ENCODE results near the gene SSUH2.
"Not testable (repeated sequence)": the region's sequence is repeated elsewhere in the genome, so short reads cannot be mapped to it uniquely, and the experiment has no call there.

SSUH2 gene

DNA sequence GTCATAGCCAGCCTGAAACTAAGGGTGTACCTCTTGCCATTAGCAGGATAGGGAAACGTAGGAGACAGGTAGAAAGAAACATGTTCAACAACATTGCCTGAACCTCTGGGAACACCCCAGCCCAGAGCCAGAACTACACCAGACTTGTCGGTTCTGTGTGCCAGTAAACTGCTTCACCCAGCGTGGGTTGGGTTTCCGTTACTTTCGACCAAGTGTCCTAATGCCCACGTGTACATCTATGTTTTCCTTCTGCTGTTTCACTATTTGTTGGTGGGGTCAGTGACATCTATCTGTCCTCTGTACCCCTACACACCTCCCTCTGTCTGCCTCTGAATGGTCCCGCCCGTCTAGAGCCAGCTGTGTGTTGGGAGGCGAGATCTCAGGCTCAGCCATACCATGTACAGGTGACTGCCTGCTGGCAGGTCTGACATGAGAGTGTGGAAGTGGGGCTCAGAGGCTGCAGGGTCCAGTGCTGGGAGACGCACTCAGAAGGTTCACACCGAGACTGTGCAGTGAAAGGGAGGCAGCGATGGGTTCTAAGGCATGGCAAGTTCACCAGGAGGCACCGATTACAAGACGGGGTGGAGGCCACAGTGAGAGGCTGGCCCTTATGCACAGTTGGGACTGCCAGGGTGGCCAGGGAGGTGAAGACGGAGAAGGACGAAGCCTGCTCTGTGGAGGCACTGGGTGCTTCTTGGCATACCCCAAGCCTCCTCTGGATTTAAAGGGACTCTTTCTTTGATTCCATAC, 36.4 kb downstream of the SSUH2 start:
- DNase-seq: no peak

- no peak for DNase-seq
These were observed 37.2 kb downstream of the SSUH2 start for GRCh38 chr3:8607234-8608040.

DNA sequence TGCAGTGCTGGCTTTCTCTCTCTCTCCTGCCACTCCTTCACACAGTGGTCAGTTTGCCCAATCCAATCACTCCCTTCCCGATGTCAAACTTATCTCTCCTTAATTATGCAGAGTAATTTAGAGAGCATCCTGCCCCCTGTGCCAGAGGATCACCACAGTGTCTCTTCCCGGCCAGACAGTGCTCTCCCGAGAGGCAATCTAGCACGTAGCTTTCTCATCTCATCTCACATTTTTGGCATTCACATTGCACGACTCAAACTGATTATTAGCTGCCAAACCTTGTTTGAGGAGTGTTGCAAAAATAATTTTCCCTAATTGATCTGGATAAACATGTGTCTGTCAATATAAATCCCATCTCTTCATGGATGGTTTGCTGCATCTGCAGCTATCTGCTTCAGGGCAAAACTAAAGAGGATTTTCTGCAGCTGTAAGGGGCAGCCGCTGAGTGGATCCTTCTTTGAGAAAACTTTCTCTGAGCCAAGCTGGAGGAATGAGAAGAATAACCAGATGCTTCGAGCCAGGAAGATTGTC, 37.8 kb downstream of the SSUH2 start:
- DNase-seq: no peak

DNA sequence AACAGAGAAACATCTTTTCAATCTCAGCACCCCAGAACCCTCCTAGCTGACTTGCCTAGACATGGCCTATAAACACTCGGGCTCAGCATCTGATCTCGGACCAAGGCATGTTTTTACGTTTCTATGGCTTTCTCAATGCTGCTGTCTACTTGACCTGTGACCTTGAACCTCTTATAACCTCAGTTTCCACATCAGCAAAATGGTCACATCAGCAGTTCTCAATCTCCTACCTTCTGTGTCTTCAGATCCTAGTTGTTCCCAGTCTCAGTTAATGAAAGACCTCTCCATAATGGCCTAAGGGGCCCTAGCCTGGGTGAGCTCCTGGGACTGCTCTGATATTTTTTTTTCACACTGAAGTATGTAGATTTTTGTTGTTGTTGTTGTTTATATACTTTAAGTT, 39.6 kb downstream of the SSUH2 start:
- DNase-seq: no peak

GRCh38 chr3:8604006-8604405, 40.6 kb downstream of the SSUH2 start:
- no peak for DNase-seq

DNA sequence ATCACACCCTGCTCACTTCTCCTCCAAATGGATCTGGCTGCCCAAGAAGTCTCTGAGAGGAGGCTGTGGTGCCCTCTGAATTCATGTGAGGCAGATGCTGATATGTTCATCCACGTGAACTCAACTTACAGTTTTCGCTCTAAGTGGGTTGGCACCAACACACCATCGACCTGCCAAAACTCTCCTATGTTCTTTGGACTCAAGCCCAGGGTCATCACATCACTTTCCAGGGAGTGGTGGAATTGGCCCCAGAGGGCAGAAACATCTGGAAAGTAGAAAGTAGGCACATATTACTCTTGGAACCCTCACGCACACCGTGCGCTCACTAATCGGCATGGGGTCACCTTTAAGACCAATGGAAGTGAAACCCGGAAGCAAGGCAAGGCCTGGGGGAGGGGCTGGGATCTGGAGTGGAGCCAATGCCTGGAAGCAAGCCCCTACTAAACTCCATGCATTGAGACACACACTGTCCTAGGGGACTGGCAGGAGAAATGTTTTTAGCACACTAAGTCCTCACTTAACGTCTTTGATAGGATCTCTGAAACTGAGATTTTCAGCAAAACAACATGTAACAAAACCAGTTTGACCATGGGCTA, 41.4 kb downstream of the SSUH2 start:
- no peak for DNase-seq

DNA sequence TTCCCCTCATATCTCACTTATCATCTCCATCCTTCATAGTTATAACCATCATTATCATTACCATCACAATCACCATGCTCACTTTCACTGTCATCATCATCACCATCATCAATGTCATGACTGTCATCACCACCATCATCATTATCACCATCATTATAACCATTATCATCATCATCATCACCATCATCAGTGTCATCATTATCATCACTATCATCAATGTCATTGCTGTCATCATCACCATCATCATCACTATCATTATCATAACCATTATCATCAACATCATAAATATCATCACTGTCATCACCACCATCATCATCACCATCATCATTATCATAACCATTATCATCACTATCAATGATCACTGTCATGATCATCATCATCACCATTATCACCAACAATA, 44.1 kb downstream of the SSUH2 start:
- no peak for DNase-seq

DNA sequence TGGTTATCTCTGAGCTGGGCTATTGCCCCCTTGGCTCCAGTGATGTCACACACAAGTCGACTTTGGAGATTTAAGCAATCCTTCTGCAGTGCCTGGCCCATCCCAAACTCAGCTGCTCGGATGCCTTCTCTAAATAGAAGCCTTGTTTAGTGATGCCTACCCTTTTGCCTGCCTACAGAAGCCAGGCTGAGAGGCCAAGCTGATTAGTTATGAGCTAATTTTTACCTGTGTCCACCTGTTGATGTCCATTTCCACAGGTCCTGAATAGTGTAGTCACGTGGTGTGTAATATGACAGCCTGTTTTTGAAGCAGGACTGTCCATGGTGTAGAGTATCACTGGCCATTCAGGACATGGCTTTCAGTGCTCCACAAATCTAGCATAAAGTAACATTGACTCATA, 45.5 kb downstream of the SSUH2 start:
- no peak for DNase-seq

- DNase-seq: no peak
These were observed 47.3 kb downstream of the SSUH2 start for GRCh38 chr3:8597219-8597853.

- DNase-seq: no peak
These were observed 48.0 kb downstream of the SSUH2 start for GRCh38 chr3:8596321-8597218.

DNA sequence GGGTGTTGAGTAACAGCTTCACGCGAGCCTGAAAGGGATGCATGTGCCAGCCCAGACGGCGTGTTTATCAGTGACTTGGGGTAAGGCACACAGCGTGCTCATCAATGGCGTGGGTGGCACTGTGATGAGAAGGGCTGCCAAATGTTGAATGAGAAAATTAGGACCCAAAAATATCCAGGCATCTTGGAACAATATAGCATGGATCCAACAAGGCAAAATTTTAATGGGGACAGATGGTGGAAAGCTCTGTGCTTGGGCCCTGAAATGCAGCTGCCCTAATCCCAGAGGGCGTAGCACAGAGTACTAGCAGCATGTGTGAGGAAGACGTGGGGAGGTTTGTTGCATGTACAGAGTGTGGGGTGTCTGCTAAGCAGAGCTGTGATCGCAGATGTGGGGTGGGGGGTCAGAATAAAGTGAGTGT, 48.9 kb downstream of the SSUH2 start:
- DNase-seq: no peak

DNA sequence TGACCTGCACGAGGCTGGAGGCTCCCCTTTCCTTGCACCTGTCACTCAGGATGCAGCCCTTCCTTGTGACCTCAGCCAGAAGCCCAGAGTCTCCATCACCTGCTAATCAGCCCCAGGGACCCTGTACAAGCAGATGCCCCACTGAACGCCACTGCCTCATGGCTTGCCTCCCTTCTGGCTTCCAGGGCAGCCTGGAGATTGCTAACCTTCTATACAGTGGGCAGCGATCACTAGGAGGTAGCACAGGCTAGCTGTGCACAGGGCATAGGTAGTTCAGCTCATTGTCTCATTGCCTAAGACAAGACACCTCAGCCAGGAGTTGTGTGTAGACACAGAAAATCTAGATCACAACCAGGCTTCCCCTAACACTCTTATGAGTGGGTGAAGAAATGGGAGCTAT, 49.3 kb downstream of the SSUH2 start:
- no peak for DNase-seq

DNA sequence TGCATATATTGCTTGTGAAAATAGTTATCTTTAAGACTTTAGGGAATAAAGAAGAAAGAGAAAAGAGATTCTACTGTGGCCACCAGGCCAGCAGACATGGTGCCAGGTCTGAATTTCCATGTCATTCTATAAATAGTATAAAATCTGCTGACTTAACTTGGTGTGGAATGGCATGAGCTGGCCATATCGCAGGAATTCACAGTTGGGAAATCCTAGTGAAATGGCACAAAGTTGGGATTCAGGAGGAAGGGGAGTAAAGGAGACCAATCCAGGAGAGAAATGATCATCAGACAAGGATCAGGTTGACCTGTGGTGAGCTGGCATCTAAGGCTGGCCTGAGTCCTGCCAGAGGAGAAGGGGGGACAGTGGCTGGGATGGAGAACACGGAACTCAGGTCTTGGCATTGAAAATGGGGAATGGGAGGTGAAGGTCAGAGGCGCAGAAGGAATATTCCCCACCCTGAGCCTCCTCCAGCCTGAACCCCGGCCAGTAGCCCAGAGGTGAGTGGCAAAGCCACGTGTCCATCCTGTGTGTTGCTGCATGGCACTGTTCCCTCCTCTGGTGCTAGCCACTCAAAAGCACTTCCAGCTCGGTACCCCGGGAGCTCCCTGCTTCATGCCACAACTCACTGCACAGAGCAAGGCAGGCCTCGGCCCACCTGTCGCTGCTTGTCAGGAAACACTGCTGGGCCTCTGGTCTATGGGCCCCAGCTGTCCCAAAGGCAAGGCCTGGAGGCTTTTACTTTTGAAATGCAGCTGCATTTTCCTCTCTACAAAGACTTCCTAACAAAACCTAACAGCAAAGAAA, 51.4 kb downstream of the SSUH2 start:
- no peak for DNase-seq

- no peak for DNase-seq
These were observed 54.6 kb downstream of the SSUH2 start for GRCh38 chr3:8589880-8590556.

GRCh38 chr3:8584661-8585060, 59.9 kb downstream of the SSUH2 start:
- no peak for DNase-seq

DNA sequence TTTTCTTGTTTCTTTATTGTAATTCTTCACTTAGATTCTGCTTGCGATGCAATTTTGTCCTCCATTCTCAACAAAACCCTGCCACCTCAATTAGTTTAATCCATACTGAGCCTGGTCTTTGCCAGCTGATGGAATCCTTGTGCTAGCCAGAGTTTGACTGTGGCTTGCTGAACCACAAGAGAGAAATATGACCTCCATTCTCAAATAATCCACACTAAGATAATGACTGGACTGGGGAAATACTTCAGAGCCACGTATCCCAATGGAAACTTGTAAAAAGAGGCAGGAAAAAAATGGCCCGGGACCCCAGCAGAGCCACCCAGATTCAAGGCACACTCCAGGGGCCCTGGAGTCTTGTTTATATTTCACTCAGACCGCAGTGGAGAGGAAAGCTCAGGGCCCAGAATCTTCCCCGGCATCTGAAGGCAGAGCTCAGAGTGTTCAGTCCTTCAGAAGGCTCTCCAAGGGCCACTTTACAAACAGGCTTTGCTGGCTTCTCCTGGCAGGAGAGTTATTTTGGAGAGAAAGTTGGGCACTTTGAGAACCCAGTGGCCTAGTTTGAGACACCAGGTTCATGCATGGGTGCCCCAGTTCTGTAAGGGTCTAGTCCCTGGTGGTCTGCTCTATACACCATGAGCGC, 62.7 kb downstream of the SSUH2 start:
- DNase-seq: no peak

GRCh38 chr3:8581373-8581772, 63.2 kb downstream of the SSUH2 start:
- no peak for DNase-seq

DNA sequence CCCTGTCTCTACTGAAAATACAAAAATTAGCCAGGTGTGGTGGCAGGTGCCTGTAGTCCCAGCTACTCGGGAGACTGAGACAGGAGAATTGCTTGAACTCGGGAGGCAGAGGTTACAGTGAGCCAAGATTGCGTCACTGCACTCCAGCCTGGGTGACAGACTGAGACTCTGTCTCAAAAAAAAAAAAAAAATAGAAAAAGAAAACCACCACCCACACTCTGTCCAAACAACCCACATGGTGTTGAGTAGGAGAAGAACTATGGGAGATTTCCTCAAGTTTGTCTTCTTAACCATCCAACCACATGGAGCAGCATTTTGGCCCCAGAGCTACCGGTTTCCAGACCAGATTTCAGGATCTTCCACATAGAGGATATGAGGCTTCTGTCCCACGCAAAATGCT, 64.2 kb downstream of the SSUH2 start:
- not testable (repeated sequence) for DNase-seq

- no peak for DNase-seq
These were observed 64.7 kb downstream of the SSUH2 start for GRCh38 chr3:8579943-8580342.

DNA sequence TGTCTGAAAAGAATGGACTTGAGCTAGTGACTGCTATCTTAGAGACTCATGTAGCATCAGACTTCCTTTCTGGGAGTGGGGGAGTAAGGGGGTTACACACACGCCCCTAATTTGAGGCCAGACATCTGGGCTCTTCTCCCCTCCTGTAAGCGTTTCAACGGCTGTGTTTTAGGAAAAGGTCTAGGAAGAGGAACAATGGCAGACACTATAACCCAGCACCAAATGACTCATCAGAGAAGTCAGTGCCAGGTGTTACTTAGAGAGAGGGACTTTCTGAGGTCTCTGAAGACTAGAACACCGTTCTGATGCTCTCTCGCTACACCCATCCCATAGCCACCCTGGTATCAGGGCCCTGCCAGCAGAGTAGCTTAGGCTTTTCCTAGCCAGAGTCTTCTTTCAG, 65.5 kb downstream of the SSUH2 start:
- no peak for DNase-seq

All from CD4-positive, alpha-beta T cell treated with Interleukin-17A for 1 hour (primary cell).